HepG2 (cell line): ENCODE results near the gene MT1A. TPM values are rescaled to one million over a fixed set of nuclear protein-coding genes. Genes with fewer than 3 reads are reported as not detected.

Experiments used
- DPF2 ChIP-seq: sonication (generic); formaldehyde crosslinking; IDR thresholded peaks from 2 replicates; pipeline ENCODE4 v1.4.0; 2020; ENCODE audit warnings: mild to moderate bottlenecking, low read depth, missing genetic modification reagents, borderline replicate concordance
- DR1 ChIP-seq: sonication (generic); formaldehyde crosslinking; IDR thresholded peaks from 2 replicates; pipeline ENCODE4 v1.8.0; 2021; ENCODE audit warnings: mild to moderate bottlenecking, missing genetic modification reagents, inconsistent platforms
- ESRRA ChIP-seq: sonication (generic); formaldehyde crosslinking; IDR thresholded peaks from 2 replicates; pipeline ENCODE4 v1.5.1; 2020; ENCODE audit warnings: mild to moderate bottlenecking, low read depth, missing genetic modification reagents
- ETV5 ChIP-seq: IDR thresholded peaks from 2 replicates; pipeline ENCODE4 v1.6.1; 2018; ENCODE audit warnings: missing biosample characterization, missing genetic modification reagents, inconsistent platforms, borderline replicate concordance
- FOXP4 ChIP-seq: sonication (generic); formaldehyde crosslinking; IDR thresholded peaks from 2 replicates; pipeline ENCODE4 v1.4.0; 2020; ENCODE audit warnings: missing genetic modification reagents
- GABPA ChIP-seq, 2 experiments: IDR thresholded peaks; 2 replicates each; pipeline ENCODE4 v1.6.1; 2011 to 2016; ENCODE audit warnings: low read depth in 2 of 2, low read length in 1 of 2, missing biosample characterization in 1 of 2, missing genetic modification characterization in 1 of 2
- HDAC6 ChIP-seq: fragments of 200-600 bp; sonication (generic); IDR thresholded peaks from 2 replicates; pipeline ENCODE4 v1.7.0; 2017; ENCODE audit warnings: mild to moderate bottlenecking, antibody characterized with exemption, low read length, low read depth
- MIER2 ChIP-seq: IDR thresholded peaks from 2 replicates; pipeline ENCODE4 v1.6.1; 2016; ENCODE audit warnings: missing biosample characterization, missing genetic modification reagents
- RAD21 ChIP-seq: fragments of 450-650 bp; formaldehyde crosslinking; IDR thresholded peaks from 2 replicates; pipeline ENCODE4 v1.5.0; 2020; ENCODE audit warnings: mild to moderate bottlenecking
- RFXAP ChIP-seq: sonication (generic); formaldehyde crosslinking; IDR thresholded peaks from 2 replicates; pipeline ENCODE4 v1.4.0; 2020; ENCODE audit warnings: missing genetic modification reagents, borderline replicate concordance
- SIN3A ChIP-seq: IDR thresholded peaks from 2 replicates; pipeline ENCODE4 v1.6.1; 2011; ENCODE audit warnings: low read depth, mild to moderate bottlenecking, control low read depth, low read length, borderline replicate concordance
- ZGPAT ChIP-seq: IDR thresholded peaks from 2 replicates; pipeline ENCODE4 v1.6.1; 2016; ENCODE audit warnings: mild to moderate bottlenecking
- ZNF276 ChIP-seq: sonication (generic); formaldehyde crosslinking; IDR thresholded peaks from 2 replicates; pipeline ENCODE4 v1.4.0; 2020; ENCODE audit warnings: mild to moderate bottlenecking, low read depth, missing genetic modification reagents
- ZNF331 ChIP-seq: sonication (generic); formaldehyde crosslinking; IDR thresholded peaks from 2 replicates; pipeline ENCODE4 v1.4.0; 2020; ENCODE audit warnings: missing genetic modification reagents
- ZNF335 ChIP-seq: sonication (generic); formaldehyde crosslinking; IDR thresholded peaks from 2 replicates; pipeline ENCODE4 v1.4.0; 2020; ENCODE audit warnings: missing genetic modification reagents
- ZNF337 ChIP-seq: sonication (generic); formaldehyde crosslinking; IDR thresholded peaks from 2 replicates; pipeline ENCODE4 v1.5.1; 2020; ENCODE audit warnings: missing genetic modification reagents, low read depth, mild to moderate bottlenecking, borderline replicate concordance
- ZNF567 ChIP-seq: sonication (generic); formaldehyde crosslinking; IDR thresholded peaks from 2 replicates; pipeline ENCODE4 v1.8.1; 2023; ENCODE audit warnings: mild to moderate bottlenecking, missing genetic modification reagents, borderline replicate concordance
- ZNF569 ChIP-seq: sonication (generic); formaldehyde crosslinking; IDR thresholded peaks from 2 replicates; pipeline ENCODE4 v1.5.0; 2020; ENCODE audit warnings: mild to moderate bottlenecking, missing genetic modification reagents, moderate library complexity, borderline replicate concordance
- ZSCAN22 ChIP-seq: sonication (generic); formaldehyde crosslinking; IDR thresholded peaks from 2 replicates; pipeline ENCODE4 v1.4.0; 2020; ENCODE audit warnings: mild to moderate bottlenecking, missing genetic modification reagents
- ZSCAN25 ChIP-seq: sonication (generic); formaldehyde crosslinking; IDR thresholded peaks from 2 replicates; pipeline ENCODE4 v1.8.0; 2022; ENCODE audit warnings: mild to moderate bottlenecking, missing genetic modification reagents
- ZSCAN30 ChIP-seq: sonication (generic); formaldehyde crosslinking; IDR thresholded peaks from 2 replicates; pipeline ENCODE4 v1.5.0; 2020; ENCODE audit warnings: mild to moderate bottlenecking, missing genetic modification reagents
- polyA plus RNA-seq, 8 experiments: library from polyadenylated mRNA; depleted of rRNA in 3 of 8; stranded (reverse) in 7 of 8; unstranded in 1 of 8; fragments of >200 nt; fragmentation: Illumina TruSeq in 4 of 8; extraction: Trizol in 4 of 8; gene quantifications; 2 replicates each; pipeline versions ENCODE4 v1.2.1 to v1.2.3, GENCODE V29; 2011 to 2016; ENCODE audit warnings: low read depth in 4 of 8, missing spikeins in 1 of 8, mixed read lengths in 1 of 8; ENCODE audit not compliant: insufficient read depth in 1 of 8
- total RNA-seq, 5 experiments: library from RNA; depleted of rRNA; stranded (reverse); fragments of >200 nt; fragmentation: Illumina TruSeq; extraction: Trizol; gene quantifications; 2 replicates each; pipeline ENCODE4 v1.2.3, GENCODE V29; 2016; ENCODE audit warnings: low read depth in 1 of 5
- TF ChIP-seq, protein P1 (sequence below): sonication (generic); formaldehyde crosslinking; IDR thresholded peaks from 2 replicates; pipeline ENCODE4 v1.4.0; 2020; ENCODE audit warnings: low read depth, mild to moderate bottlenecking, missing genetic modification reagents

Gene MT1A
- total and polyA plus RNA-seq, 2 of the 13 experiments (the other 11 are each of a cell fraction or from before 2014, with no cell fraction given), result 8.3 to 10.4 TPM

DNA sequence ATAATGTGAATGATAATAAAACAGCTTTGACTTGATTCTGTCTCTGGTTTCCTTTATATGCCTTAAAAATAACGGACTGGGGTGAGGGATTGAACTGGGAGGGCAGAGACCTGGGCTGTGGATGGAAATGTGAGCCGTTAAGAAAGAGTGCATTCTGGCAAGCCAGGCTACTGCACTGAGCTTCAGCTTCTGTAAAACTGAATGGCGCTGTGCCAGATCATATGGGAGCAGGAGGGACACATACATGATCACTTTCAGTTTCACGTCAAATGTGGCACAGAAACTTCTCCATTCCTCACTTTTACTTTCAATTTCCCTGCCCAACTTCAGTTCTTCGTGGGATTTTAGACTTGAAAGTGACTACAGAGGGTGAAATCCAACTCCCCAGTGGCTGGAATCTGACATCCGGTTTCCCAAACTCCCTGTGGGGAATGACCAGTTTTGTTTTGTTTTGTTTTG is 29.0 kb upstream of the MT1A start (continued):
- no peak for TF ChIP-seq ZSCAN22 (CRISPR knock-in tag)
- 0 out of 2 replicates have a peak, but pooled peaks have one; percentile 4 for TF ChIP-seq ZNF337 (CRISPR knock-in tag)
- no peak; the same call in 1 of the 2 replicates for TF ChIP-seq RFXAP (CRISPR knock-in tag)
- peak; percentile 61; the same call in 1 of the 2 replicates for TF ChIP-seq ETV5
- 0 out of 2 replicates have a peak, but pooled peaks have one; percentile 17 for TF ChIP-seq MIER2 (CRISPR knock-in tag)
- no peak for TF ChIP-seq ESRRA
- TF ChIP-seq ZGPAT (CRISPR knock-in tag), result 0 out of 2 replicates have a peak, but pooled peaks have one; percentile 13
- no peak for TF ChIP-seq ZNF276 (CRISPR knock-in tag)
- no peak for TF ChIP-seq ZSCAN30
- peak; percentile 24; the same call in 1 of the 2 replicates for TF ChIP-seq SIN3A
- no peak; the same call in 1 of the 2 replicates for TF ChIP-seq ZNF331 (CRISPR knock-in tag)
- no peak for TF ChIP-seq DR1 (CRISPR knock-in tag)
- TF ChIP-seq, protein P1, sequence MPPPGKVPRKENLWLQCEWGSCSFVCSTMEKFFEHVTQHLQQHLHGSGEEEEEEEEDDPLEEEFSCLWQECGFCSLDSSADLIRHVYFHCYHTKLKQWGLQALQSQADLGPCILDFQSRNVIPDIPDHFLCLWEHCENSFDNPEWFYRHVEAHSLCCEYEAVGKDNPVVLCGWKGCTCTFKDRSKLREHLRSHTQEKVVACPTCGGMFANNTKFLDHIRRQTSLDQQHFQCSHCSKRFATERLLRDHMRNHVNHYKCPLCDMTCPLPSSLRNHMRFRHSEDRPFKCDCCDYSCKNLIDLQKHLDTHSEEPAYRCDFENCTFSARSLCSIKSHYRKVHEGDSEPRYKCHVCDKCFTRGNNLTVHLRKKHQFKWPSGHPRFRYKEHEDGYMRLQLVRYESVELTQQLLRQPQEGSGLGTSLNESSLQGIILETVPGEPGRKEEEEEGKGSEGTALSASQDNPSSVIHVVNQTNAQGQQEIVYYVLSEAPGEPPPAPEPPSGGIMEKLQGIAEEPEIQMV, result no peak
- no peak for TF ChIP-seq RAD21 (CRISPR knock-in tag)
- TF ChIP-seq ZNF567 (CRISPR knock-in tag), result no peak
- no peak for TF ChIP-seq HDAC6
- TF ChIP-seq FOXP4, result 0 out of 2 replicates have a peak, but pooled peaks have one; percentile 23
- no peak for TF ChIP-seq ZSCAN25 (CRISPR knock-in tag)
- 0 out of 2 replicates have a peak, but pooled peaks have one; percentile 33 for TF ChIP-seq ZNF335 (CRISPR knock-in tag)
- no peak for TF ChIP-seq DPF2
- no peak for TF ChIP-seq GABPA (IDR thresholded peaks at IDR 0.05; ENCODE audit: low read depth, low read length)
- peak; percentile 47; the same call in 1 of the 2 replicates for TF ChIP-seq GABPA (CRISPR knock-in tag; IDR thresholded peaks at IDR 0.05; ENCODE audit: low read depth)
- TF ChIP-seq ZNF569, result no peak
